ENCODE measurements around the gene ASIC4. TPM values are rescaled to one million over a fixed set of nuclear protein-coding genes. Genes with fewer than 3 reads are reported as not detected.

Gene ASIC4
- total and polyA plus RNA-seq, 2 experiments from 2014 or later, result 0.13 to 3.6 TPM

DNA sequence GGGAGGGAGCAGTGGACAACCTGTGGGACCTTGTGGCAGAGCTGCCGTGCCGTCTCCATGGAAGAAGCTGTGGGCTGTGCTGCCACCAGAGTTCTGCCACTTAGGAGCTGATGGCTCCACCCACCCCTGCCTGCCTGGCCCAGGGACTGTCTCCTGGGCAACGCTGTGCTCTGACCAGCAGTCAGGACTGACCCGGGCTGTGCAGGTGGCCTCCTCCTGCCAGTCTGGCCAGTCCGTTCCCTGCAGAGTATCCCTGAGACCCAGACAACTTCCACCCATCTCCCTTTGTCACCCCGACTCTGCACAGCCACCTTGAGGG, 12.8 kb downstream of the ASIC4 start:
- Histone ChIP-seq H3K4me3 (no peak overlapping the region), H3K36me3 (ENCODE audit: insufficient read depth) (no peaks in the 10 kb centered on the region; the same call in 1 of the 2 replicates), H3K79me2 (replicated peaks; ENCODE audit: insufficient read depth) (no peaks in the 10 kb centered on the region), H3K27ac (ENCODE audit: low read depth) (no peak overlapping the region), H3K9me2 (ENCODE audit: insufficient read depth) (no peaks in the 10 kb centered on the region), H3F3A (replicated peaks; ENCODE audit: low read depth) (peaks cover 17% of the 10 kb centered on the region), H3K4me1 (ENCODE audit: insufficient read depth) (peaks cover 20% of the 10 kb centered on the region), H2AFZ (no peak overlapping the region), H3K27me3 (ENCODE audit: insufficient read depth) (peaks cover 39% of the 10 kb centered on the region), H4K20me1 (replicated peaks; ENCODE audit: insufficient read depth) (no peaks in the 10 kb centered on the region), H3K4me2 (no peak overlapping the region)
- Mint-ChIP-seq H3K9me3 (no peaks in the 10 kb centered on the region), H3K4me1 (peaks cover 47% of the 10 kb centered on the region), H3K27ac (no peak overlapping the region), H3K36me3 (ENCODE audit: low read depth) (no peaks in the 10 kb centered on the region; the same call in 2 of the 3 replicates), H3K27me3 (ENCODE audit: insufficient read depth, low read depth, poor library complexity) (peaks cover 42% of the 10 kb centered on the region), H3K4me3 (no peak overlapping the region)
- no peak for DNase-seq (ENCODE audit: low spot score)
- no peak for TF ChIP-seq STAT1 (IDR thresholded peaks at IDR 0.05; ENCODE audit: unreplicated experiment)
- no peak for TF ChIP-seq CREB1 (CRISPR knock-in tag; IDR thresholded peaks at IDR 0.05; ENCODE audit: low read depth)
- ATAC-seq, result no peak

DNA sequence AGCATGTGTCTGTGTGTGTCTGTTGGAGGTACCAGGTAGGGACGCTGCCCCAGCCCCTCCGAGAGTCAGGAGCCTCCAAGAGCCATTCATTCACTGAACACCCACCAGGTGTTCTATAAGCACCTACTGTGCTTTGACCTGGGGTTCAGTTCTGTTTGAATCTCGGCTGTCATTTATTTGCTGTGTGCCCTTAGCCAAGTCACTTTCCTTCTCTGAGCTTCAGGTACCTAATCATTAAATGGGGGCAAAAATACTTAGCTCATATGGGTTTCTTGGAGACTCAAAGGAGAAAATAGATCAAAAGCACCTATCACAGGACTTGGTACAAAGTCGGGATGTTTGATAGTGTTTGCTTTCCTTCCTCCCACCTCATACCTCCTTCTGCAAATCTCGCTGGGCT, 13.2 kb downstream of the ASIC4 start:
- peaks cover 16% of the 10 kb centered on the region for H3F3A ChIP-seq (replicated peaks; ENCODE audit: low read depth)
- peaks cover 39% of the 10 kb centered on the region for H3K27me3 ChIP-seq (ENCODE audit: insufficient read depth)

More for the DNA sequence above, 13.2 kb downstream of the ASIC4 start:
- no peak overlapping the region for H3K4me3 Mint-ChIP-seq
- peaks cover 43% of the 10 kb centered on the region for H3K27me3 Mint-ChIP-seq (ENCODE audit: insufficient read depth, low read depth, poor library complexity)
- H3K4me1 ChIP-seq (ENCODE audit: insufficient read depth), result peaks cover 20% of the 10 kb centered on the region
- H2AFZ ChIP-seq, result no peak overlapping the region
- H3K36me3 ChIP-seq (ENCODE audit: insufficient read depth), result no peaks in the 10 kb centered on the region; the same call in 1 of the 2 replicates
- no peaks in the 10 kb centered on the region for H4K20me1 ChIP-seq (replicated peaks; ENCODE audit: insufficient read depth)
- ATAC-seq (no peak), DNase-seq (ENCODE audit: low spot score) (no peak)
- no peak for TF ChIP-seq NANOG (IDR thresholded peaks at IDR 0.05; ENCODE audit: borderline replicate concordance)
- TF ChIP-seq ZNF331 (CRISPR knock-in tag; IDR thresholded peaks at IDR 0.05; ENCODE audit: low read depth), result no peak
- TF ChIP-seq, protein P1, sequence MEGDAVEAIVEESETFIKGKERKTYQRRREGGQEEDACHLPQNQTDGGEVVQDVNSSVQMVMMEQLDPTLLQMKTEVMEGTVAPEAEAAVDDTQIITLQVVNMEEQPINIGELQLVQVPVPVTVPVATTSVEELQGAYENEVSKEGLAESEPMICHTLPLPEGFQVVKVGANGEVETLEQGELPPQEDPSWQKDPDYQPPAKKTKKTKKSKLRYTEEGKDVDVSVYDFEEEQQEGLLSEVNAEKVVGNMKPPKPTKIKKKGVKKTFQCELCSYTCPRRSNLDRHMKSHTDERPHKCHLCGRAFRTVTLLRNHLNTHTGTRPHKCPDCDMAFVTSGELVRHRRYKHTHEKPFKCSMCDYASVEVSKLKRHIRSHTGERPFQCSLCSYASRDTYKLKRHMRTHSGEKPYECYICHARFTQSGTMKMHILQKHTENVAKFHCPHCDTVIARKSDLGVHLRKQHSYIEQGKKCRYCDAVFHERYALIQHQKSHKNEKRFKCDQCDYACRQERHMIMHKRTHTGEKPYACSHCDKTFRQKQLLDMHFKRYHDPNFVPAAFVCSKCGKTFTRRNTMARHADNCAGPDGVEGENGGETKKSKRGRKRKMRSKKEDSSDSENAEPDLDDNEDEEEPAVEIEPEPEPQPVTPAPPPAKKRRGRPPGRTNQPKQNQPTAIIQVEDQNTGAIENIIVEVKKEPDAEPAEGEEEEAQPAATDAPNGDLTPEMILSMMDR (conservative IDR thresholded peaks at IDR 0.05; ENCODE audit: low read depth in 2 of 2), result no peak
- TF ChIP-seq, protein P2, sequence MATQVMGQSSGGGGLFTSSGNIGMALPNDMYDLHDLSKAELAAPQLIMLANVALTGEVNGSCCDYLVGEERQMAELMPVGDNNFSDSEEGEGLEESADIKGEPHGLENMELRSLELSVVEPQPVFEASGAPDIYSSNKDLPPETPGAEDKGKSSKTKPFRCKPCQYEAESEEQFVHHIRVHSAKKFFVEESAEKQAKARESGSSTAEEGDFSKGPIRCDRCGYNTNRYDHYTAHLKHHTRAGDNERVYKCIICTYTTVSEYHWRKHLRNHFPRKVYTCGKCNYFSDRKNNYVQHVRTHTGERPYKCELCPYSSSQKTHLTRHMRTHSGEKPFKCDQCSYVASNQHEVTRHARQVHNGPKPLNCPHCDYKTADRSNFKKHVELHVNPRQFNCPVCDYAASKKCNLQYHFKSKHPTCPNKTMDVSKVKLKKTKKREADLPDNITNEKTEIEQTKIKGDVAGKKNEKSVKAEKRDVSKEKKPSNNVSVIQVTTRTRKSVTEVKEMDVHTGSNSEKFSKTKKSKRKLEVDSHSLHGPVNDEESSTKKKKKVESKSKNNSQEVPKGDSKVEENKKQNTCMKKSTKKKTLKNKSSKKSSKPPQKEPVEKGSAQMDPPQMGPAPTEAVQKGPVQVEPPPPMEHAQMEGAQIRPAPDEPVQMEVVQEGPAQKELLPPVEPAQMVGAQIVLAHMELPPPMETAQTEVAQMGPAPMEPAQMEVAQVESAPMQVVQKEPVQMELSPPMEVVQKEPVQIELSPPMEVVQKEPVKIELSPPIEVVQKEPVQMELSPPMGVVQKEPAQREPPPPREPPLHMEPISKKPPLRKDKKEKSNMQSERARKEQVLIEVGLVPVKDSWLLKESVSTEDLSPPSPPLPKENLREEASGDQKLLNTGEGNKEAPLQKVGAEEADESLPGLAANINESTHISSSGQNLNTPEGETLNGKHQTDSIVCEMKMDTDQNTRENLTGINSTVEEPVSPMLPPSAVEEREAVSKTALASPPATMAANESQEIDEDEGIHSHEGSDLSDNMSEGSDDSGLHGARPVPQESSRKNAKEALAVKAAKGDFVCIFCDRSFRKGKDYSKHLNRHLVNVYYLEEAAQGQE (IDR thresholded peaks at IDR 0.05; ENCODE audit: unreplicated experiment), result no peak
- TF ChIP-seq EZH2phosphoT487 (IDR thresholded peaks at IDR 0.05; ENCODE audit: unreplicated experiment), result no peak
- TF ChIP-seq POLR2AphosphoS5 (IDR thresholded peaks at IDR 0.05; ENCODE audit: low read depth), result no peak
- TF ChIP-seq, protein P3, sequence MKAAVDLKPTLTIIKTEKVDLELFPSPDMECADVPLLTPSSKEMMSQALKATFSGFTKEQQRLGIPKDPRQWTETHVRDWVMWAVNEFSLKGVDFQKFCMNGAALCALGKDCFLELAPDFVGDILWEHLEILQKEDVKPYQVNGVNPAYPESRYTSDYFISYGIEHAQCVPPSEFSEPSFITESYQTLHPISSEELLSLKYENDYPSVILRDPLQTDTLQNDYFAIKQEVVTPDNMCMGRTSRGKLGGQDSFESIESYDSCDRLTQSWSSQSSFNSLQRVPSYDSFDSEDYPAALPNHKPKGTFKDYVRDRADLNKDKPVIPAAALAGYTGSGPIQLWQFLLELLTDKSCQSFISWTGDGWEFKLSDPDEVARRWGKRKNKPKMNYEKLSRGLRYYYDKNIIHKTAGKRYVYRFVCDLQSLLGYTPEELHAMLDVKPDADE (IDR thresholded peaks at IDR 0.05), result no peak
- no peak for TF ChIP-seq JUNB (IDR thresholded peaks at IDR 0.05; ENCODE audit: unreplicated experiment)
- TF ChIP-seq STAT1 (IDR thresholded peaks at IDR 0.05; ENCODE audit: unreplicated experiment), result no peak
- no peaks in the 10 kb centered on the region for H3K79me2 ChIP-seq (replicated peaks; ENCODE audit: insufficient read depth)
- H3K4me2 ChIP-seq, result no peak overlapping the region
- H3K27ac Mint-ChIP-seq, result no peak overlapping the region
- no peaks in the 10 kb centered on the region for H3K9me3 Mint-ChIP-seq
- H3K27ac ChIP-seq (ENCODE audit: low read depth), result no peak overlapping the region
- H3K4me3 ChIP-seq, result no peak overlapping the region
- H3K4me1 Mint-ChIP-seq, result peaks cover 46% of the 10 kb centered on the region
- no peaks in the 10 kb centered on the region; the same call in 2 of the 3 replicates for H3K36me3 Mint-ChIP-seq (ENCODE audit: low read depth)
- no peaks in the 10 kb centered on the region for H3K9me2 ChIP-seq (ENCODE audit: insufficient read depth)
